Stimulated activated CD8-positive, alpha-beta memory T cell treated with anti-CD3 and anti-CD28 coated beads, Interleukin-7, amount 100 ng/mL, for 1 hour (primary cell): ENCODE results near the gene OR13A1.
"Not testable (repeated sequence)": the region's sequence is repeated elsewhere in the genome, so short reads cannot be mapped to it uniquely, and the experiment has no call there.

Experiments used
- DNase-seq, 2 donors: peaks; one replicate each; pipeline ENCODE4 v3.0.0-alpha.2; 2020; ENCODE audit warnings: low read depth in 2 of 2

The OR13A1 gene

GRCh38 chr10:45280113-45280760, 35.2 kb downstream of the OR13A1 start:
- DNase-seq, result no peak

- DNase-seq, result no peak
Observed at GRCh38 chr10:45279682-45280081, 35.7 kb downstream of the OR13A1 start.

GRCh38 chr10:45278860-45279498, 36.4 kb downstream of the OR13A1 start:
- no peak for DNase-seq

DNA sequence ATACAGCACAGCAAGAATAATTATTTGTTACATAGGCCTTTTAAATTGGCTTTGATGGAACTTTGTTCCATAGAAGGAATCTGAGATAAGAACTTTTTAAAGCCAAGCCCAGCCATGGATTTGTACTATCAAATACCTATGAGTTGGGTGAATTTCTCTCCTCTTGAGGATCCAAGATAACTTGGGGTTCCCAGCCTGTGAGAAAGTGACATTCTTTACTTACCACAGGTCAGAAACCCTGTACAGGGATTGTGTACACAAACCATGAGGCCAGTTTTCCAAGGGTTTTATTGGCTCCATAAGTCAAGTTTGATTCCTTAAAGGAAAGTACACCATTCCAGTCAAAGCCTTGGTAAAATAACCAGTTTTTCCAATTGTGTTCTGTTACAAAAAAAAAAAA, 39.3 kb downstream of the OR13A1 start:
- not testable (repeated sequence) for DNase-seq

DNA sequence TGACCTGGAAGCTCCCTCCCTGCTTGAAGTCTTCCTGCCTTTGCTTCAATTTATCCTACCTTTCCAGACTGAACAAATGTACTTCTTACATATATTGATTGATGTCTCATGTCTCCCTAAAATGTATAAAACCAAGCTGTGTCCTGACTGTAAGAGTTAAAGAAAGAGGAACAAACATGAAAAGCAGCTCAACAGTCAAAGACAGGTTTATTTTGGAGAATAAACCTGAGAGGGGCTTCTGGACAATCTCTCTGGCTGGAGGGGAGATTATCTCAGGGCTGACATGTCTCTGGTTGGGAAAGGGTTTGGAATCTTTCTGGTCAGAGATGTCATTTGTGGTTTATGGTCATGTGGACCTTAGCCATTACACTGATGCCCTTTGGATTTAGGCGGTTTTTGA, 41.0 kb downstream of the OR13A1 start:
- no peak for DNase-seq

GRCh38 chr10:45267777-45268176, 47.6 kb downstream of the OR13A1 start:
- not testable (repeated sequence) for DNase-seq

DNA sequence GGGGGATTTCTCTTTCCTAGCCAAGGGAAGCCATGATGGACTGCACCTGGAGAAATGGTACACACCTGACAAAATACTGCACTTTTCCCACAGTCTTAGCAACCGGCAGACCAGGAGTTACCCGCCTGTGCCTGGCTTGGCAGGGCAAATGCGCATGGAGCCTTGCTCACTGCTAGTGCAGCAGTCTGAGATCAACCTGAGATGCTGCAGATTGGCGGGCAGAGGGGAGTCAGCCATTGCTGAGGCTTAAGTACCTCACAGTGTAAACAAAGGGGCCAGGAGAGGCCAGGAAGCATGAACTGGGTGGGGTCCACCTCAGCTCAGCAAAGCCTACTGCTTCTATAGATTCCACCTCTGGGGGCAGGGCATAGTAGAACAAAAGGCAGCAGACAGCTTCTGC, 49.4 kb downstream of the OR13A1 start:
- no peak for DNase-seq

GRCh38 chr10:45261946-45262345, 53.5 kb downstream of the OR13A1 start:
- no peak for DNase-seq

DNA sequence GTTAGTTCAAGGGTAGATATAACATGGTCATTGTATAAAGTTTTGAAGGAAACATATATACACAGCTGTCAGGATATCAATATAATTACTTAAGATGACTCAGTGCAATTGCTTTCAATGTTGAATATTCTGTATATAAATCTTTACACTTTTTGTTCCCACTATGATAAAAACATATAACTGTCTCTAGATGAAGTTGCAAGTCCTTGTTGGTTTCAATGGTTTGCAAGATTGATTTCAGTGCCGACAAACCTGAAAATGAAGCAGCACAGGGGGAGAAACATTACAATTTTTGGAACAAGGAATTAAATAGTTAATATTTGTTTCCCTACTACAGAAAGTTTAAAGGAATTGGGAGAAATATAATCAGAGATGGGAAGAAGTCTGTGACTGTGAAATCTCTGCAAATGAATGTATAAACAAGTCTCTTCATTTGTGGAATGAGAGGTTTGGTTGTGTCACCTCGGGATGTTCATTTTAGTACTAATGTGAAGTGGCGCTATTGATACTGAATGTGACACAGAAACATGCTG, 54.1 kb downstream of the OR13A1 start:
- DNase-seq, result no peak

- not testable (repeated sequence) for DNase-seq
Observed at GRCh38 chr10:45260635-45261034, 54.8 kb downstream of the OR13A1 start.

DNA sequence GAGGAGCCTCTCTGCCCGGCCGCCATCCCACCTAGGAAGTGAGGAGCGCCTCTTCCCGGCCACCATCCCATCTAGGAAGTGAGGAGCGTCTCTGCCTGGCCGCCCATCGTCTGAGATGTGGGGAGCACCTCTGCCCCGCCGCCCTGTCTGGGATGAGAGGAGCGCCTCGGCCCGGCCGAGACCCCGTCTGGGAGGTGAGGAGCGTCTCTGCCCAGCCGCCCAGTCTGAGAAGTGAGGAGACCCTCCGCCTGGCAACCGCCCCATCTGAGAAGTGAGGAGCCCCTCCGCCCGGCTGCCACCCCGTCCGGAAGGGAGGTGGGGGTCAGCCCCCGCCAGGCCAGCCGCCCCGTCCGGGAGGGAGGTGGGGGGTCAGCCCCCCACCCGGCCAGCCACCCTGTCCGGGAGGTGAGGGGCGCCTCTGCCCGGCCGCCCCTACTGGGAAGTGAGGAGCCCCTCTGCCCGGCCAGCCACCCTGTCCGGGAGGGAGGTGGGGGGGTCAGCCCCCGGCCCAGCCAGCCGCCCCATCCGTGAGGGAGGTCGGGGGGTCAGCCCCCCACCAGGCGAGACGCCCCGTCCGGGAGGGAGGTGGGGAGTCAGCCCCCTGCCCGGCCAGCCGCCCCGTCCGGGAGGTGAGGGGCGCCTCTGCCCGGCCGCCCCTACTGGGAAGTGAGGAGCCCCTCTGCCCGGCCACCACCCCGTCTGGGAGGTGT, 55.5 kb downstream of the OR13A1 start:
- DNase-seq, result not testable (repeated sequence)

DNA sequence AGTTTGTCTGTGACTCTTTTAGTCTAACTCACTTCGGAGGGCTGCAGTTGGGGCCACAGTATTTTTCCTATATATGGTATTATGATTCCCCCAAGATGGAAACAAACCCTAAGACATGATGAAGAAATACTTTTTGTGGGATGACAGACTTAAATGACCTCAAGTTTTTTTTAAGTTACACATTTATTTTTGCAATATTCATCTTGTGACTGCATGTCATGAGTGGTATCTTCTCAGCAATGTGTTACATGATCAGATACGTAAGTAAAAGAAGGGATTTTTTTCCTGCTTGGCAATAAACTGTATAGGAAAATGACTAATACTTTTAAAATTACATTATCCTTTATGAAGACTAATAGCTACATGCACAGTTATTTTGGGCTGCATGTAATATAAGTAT, 57.8 kb downstream of the OR13A1 start:
- DNase-seq, result no peak

- no peak for DNase-seq
Observed at GRCh38 chr10:45256246-45256645, 59.2 kb downstream of the OR13A1 start.

GRCh38 chr10:45255706-45256105, 59.7 kb downstream of the OR13A1 start:
- no peak for DNase-seq

DNA sequence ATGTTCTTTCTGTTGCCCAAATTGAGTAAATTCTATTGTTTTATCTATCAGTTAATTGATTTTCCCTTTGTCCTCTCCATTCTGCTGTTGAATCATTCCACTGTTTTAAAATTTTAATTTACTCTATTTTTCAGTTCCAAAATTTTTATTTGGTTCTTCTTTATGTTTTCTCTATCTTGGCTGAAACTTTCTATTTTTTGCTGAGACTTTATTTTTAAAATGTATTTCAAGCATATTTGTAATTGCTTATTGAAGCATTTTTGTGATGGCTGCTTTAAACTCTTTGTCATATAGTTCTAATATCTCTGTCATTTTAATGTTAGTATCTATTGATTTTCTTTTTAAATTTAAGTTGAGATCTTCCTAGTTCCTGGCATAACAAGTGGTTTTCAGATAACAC, 60.5 kb downstream of the OR13A1 start:
- no peak for DNase-seq

DNA sequence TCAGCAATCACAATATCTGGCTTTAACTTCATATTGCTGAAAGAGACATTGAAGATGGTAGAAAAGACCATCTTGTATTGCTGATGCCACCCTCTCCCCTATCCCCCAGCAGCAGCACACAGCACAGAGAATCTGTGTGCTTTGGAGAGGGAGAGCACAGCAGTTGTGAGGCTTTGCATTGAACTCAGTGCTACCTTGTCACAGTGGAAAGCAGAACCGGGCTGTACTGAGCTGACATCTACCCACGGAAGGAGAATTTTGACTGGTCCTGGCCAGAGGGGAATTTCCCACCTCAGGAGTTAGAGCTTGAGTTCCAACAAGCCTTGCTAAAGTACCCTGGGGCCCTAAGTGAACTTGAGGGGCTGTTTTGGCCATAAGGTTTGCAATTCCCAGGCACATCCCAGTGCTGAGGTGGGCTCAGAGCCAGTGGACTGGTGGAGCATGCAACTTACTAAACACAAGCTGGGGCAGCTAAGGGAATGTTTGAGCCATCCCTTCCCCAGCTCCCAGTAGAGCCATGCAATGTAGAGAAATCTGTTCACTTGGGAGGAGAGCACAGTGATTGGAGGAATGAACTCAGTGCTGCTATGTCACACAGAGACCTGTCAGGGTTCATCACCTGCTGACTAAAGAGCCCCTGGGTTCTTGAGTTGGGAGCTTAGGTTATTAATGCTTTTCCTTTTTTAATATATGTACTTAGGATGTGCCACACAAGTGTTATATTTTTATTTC, 62.1 kb downstream of the OR13A1 start:
- no peak for DNase-seq
